ENCODE measurements around the gene FUZ.

DNA sequence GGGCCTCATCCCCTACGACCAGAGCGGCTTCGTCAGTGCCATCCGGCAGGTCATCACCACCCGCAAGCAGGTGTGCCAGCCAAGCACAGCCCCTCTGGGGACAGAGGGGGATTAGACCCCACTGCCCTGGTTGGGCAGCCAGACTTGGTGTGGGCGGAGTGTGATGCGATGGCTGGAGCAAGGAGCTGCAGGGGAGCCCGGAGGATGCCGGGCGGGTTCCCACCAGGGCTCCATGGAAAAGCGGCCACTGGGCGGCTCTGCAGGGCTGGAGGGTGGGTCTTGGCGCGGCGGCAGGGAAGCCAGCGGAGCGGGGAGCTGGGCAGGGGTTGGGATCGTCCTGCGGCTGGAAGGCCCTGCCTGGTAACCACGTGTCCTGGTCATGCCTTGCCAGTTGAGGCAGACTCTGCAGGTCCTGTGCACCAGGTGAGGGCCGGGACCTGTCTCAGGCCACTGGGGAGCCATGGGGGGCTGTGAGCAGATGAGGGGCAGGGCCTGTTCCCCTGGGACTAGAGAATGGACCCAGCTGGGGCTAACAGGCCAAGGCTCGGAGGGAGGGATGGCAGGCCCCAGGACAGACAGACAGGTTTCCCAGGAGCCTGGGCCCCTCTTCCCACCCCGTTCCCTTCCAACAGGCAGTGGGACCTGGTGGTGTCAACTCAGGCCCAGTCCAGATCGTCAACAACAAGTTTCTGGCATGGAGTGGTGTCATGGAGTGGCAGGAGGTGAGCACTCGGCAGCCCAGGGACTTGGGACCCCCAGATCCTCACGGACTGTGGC, 44.2 kb upstream of the FUZ start:
- TF ChIP-seq CTCF (IDR thresholded peaks at IDR 0.05; ENCODE audit: low read depth, low read length, poor library complexity, severe bottlenecking) (no peak), EZH2phosphoT487 (IDR thresholded peaks at IDR 0.05; ENCODE audit: borderline replicate concordance, low read length) (no peak)

Measured in DOHH2 (cell line).